ENCODE results near the gene AGBL5. TPM values are rescaled to one million over a fixed set of nuclear protein-coding genes. Genes with fewer than 3 reads are reported as not detected.

Gene AGBL5
- total RNA-seq, 1 donor from 2014 or later = 14.0 TPM

GRCh38 chr2:27080603-27080936 is 29.1 kb downstream of the AGBL5 start:
- peak overlapping the region; percentile 85 for H3K27ac ChIP-seq
- no peaks in the 10 kb centered on the region for H3K27me3 ChIP-seq
- H3K4me1 ChIP-seq = peaks cover 45% of the 10 kb centered on the region
- ATAC-seq (no peak), DNase-seq (no peak)
- no peaks in the 10 kb centered on the region for H3K9me3 ChIP-seq
- no peaks in the 10 kb centered on the region for H3K36me3 ChIP-seq
- no peak for TF ChIP-seq CTCF (IDR thresholded peaks at IDR 0.05)
- intact Hi-C loops (cut with DNase I) = loop anchor here (10.0 kb wide), 1 partner anchor 116 kb away; no protein-coding TSS in a partner anchor
- H3K4me3 ChIP-seq = peak overlapping the region; percentile 59

- intact Hi-C loops (cut with DNase I) = loop anchor here (10.0 kb wide), 1 partner anchor 117 kb away; no protein-coding TSS in a partner anchor
- TF ChIP-seq CTCF (IDR thresholded peaks at IDR 0.05) = no peak
- Histone ChIP-seq H3K4me3 (peak overlapping the region; percentile 59), H3K27me3 (no peaks in the 10 kb centered on the region), H3K36me3 (no peaks in the 10 kb centered on the region), H3K27ac (peak overlapping the region; percentile 85), H3K4me1 (peaks cover 38% of the 10 kb centered on the region), H3K9me3 (no peaks in the 10 kb centered on the region)
- ATAC-seq (no peak), DNase-seq (no peak)
These were observed 30.7 kb downstream of the AGBL5 start for GRCh38 chr2:27081984-27082772.

- peaks cover 37% of the 10 kb centered on the region for H3K4me1 ChIP-seq
- DNase-seq (no peak), ATAC-seq (no peak)
- intact Hi-C loops (cut with DNase I) = loop anchor here (10.0 kb wide), 1 partner anchor 118 kb away; no protein-coding TSS in a partner anchor
- no peak overlapping the region for H3K4me3 ChIP-seq
- no peak overlapping the region for H3K27ac ChIP-seq
- H3K9me3 ChIP-seq = no peaks in the 10 kb centered on the region
- H3K36me3 ChIP-seq = no peaks in the 10 kb centered on the region
- no peaks in the 10 kb centered on the region for H3K27me3 ChIP-seq
- no peak for TF ChIP-seq CTCF (IDR thresholded peaks at IDR 0.05)
These were observed 31.4 kb downstream of the AGBL5 start for GRCh38 chr2:27082773-27083409.

GRCh38 chr2:27083410-27084296 is 32.2 kb downstream of the AGBL5 start:
- DNase-seq (no peak), ATAC-seq (no peak)
- Histone ChIP-seq H3K4me1 (peaks cover 37% of the 10 kb centered on the region), H3K9me3 (no peaks in the 10 kb centered on the region), H3K36me3 (no peaks in the 10 kb centered on the region), H3K4me3 (no peak overlapping the region), H3K27ac (no peak overlapping the region), H3K27me3 (no peaks in the 10 kb centered on the region)
- TF ChIP-seq CTCF (IDR thresholded peaks at IDR 0.05) = no peak
- intact Hi-C loops (cut with DNase I) = loop anchor here (10.0 kb wide), 1 partner anchor 119 kb away; no protein-coding TSS in a partner anchor

- ATAC-seq (no peak), DNase-seq (no peak)
- Histone ChIP-seq H3K27me3 (no peaks in the 10 kb centered on the region), H3K4me3 (no peak overlapping the region), H3K27ac (no peak overlapping the region), H3K4me1 (peaks cover 37% of the 10 kb centered on the region), H3K9me3 (no peaks in the 10 kb centered on the region), H3K36me3 (no peaks in the 10 kb centered on the region)
- intact Hi-C loops (cut with DNase I) = loop anchor here (10.0 kb wide), 1 partner anchor 120 kb away; no protein-coding TSS in a partner anchor
- no peak for TF ChIP-seq CTCF (IDR thresholded peaks at IDR 0.05)
These were observed 33.0 kb downstream of the AGBL5 start for GRCh38 chr2:27084297-27085061.

All from upper lobe of right lung (tissue), 1 donor.